Effector CD8-positive, alpha-beta T cell (primary cell): Measurements from ENCODE around the gene NCOA1.
"Not testable (repeated sequence)": the region's sequence is repeated elsewhere in the genome, so short reads cannot be mapped to it uniquely, and the experiment has no call there.

Experiments used
- DNase-seq: peaks from one replicate; lab custom pipeline; 2025; lab: John Stamatoyannopoulos, UW

NCOA1 gene

DNA sequence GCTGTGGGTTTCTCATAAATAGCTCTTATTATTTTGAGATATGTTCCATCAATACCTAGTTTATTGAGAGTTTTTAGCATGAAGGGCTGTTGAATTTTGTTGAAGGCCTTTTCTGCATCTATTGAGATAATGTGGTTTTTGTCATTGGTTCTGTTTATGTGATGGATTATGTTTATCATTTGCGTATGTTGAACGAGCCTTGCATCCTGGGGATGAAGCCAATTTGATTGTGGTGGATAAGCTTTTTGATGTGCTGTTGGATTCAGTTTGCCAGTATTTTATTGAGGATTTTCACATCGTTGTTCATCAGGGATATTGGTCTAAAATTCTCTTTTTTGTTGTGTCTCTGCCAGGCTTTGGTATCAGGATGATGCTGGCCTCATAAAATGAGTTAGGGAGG lies 42.5 kb downstream of the NCOA1 start:
- not testable (repeated sequence) for DNase-seq

DNA sequence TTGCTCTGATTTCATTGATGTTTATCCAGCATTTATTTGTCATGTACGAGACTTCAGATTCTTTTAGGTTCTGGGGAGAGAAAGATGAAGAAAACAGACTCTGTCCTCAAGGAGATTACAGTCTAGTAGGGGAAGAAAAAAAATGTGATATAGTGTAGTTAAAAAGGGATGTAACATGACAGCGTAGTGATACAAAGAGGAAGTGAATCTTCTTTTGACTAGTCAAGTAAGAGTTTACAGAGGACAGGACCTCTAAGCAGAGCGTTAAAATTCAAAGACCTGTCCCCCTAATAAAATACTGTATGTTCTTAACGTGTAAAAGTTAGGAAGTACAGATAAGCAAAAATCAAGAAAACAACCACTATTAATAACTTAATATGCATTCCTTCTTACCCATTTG lies 47.7 kb downstream of the NCOA1 start:
- DNase-seq = no peak

DNA sequence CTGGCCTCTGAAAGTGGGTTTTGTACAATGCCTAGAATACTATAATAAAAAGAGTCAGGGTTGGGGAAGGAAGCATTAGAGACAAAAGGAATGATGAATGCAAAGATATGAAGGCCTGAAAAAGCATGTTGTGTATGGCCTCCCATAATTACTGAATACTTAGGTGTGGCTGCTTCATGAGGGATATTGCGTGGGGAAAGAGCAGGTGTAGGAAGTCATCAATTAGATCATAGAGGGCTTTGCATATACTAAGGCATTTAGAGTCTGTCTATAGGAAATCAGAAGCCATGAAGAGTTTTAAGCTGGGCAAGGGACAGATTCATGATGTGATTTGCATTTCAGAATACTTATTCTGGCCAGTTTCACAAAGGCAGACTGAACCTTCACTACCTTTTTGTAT lies 48.2 kb downstream of the NCOA1 start:
- DNase-seq = no peak

DNA sequence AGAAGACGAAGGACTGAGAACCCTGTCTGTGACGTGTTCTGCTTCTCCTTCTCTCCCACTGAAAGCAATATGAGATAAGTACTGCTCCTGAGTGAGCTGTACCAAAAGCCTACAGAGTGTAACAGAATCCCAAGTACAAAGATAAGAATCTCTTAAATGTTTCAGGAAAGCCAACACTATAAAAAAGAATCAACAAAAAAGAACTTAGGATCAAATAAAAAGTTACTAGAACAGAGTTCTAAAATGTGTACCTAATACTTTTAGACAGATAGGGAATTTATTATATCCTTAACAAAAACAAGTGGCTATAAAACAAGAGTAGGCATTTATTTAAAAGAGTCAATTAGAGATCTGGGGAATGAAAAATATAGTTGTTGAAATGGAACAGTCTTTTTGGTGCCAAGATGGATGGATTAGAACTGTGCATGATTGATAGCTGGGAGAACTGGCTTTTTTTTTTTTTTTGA lies 49.0 kb downstream of the NCOA1 start:
- no peak for DNase-seq

DNA sequence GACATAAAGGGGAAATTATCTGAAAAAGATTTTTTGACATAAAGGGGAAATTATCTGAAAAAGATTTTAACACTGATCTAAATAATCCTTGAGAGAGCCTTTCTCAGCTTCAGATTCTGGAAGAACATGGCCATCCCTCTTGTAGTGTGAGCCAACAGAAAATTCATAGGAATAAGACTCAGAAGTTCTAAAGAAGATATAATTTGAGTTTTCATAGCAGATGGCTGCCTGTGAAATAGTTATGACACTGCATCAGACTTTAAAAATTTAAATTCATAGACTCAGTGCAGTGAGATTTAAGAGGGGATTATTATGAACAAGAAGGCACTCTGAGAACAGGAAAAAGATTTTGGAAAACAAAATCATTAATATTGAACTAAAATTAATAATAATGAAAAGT lies 50.6 kb downstream of the NCOA1 start:
- DNase-seq = no peak

DNA sequence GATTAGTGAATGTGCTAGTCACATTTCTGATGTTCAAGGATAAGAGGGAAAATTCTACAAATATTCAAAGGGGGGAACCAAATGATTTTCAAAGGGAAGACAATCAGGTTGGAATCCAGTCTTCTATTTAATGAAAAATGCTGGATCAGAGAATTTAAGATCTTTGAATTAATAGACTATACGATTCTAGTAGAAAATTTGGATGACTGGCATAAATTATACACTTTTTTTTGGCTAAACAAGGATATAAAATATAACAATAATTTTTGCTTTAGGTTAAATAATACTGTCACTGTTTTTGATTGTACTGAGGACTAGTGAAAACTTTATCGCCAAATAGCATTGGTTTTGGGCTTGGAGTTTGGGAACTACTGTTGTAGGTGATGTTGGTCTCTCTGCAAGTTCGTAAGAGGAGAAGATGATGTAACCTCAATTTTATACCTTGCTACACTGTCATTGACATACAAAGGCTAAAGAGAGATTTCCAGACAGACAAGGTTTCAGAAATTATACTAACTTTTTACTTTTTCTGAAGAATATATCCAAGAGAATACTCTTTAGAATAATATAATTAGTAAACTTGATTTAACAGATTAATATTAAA lies 51.3 kb downstream of the NCOA1 start:
- DNase-seq = no peak

DNA sequence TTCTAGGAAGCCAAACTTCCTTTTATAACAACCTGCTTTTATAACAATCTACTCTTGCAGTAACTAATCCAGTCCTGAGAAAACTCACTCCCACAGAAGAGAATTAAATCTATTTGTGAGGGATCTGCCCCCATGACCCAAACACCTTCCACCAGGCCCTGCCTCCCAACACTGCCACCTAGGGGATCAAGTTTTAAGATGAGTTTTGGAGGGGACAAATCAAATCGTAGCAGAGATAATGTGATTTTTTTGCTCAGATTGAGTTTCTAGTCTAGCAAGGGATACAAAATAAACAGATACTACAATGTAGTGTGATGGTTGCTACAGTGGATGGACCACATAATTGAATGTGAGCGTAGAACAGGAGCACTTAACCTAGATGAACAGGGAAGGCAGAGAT lies 52.2 kb downstream of the NCOA1 start:
- no peak for DNase-seq

DNA sequence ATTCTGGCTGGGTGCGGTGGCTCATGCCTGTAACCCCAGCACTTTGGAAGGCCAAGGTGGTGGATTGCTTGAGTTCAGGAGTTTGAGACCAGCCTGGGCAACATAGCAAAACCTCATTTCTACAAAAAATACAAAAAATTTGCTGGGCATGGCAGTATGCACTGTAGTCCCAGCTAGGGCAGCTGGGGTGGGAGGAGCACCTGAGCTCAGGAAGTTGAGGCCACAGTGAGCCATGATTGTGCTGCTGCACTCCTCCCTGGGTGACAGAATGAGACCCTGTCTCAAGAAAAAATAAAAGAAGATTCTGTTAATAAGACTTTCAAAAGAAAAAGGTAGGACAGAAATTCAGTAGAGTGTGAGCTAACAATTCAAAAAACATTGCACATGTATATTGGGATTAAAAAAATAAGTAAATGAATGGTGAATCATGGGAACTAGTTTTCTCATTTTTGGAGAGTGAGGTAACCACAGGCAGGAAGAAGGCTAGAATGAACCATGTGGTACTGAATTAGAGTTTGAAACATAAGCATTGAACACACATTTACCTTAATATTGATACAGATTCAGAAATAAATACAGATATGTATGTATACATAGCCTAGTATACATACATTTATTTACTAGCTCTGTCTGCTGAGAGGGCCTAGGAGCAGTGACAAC lies 53.5 kb downstream of the NCOA1 start:
- no peak for DNase-seq

DNA sequence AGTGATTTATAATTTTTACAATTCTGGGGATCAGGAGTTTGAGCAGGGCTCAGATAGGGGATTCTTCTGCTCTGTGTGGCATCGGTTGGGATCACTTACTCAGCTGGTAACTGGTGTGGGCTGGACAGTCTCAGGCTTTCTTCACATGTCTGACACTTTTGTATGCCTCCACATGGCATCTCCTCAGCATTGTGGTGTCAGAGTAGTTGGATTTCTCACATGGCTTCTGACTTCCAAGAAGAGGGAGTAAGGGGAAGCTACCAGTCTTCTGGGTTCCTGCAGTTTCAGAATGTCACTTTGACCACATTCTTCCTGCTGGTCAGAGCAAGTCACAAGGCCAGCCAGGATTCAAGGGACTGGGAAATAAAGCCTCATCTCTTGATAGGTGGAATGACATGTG lies 55.6 kb downstream of the NCOA1 start:
- no peak for DNase-seq

DNA sequence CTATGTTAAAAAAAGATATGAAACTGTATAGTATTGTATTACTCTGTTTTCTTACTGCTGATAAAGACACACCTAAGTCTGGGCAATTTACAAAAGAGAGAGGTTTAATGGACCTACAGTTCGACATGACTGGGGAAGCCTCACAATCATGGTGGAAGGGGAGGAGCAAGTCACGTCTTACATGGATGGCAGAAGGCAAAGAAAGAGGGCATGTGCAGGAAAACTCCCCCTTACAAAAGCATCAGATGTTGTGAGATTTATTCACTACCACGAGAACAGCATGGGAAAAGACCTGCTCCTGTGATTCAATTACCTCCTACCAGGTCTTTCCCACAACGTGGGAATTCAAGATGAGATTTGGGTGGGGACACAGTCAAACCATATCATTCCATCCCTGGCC lies 57.0 kb downstream of the NCOA1 start:
- DNase-seq = no peak

DNA sequence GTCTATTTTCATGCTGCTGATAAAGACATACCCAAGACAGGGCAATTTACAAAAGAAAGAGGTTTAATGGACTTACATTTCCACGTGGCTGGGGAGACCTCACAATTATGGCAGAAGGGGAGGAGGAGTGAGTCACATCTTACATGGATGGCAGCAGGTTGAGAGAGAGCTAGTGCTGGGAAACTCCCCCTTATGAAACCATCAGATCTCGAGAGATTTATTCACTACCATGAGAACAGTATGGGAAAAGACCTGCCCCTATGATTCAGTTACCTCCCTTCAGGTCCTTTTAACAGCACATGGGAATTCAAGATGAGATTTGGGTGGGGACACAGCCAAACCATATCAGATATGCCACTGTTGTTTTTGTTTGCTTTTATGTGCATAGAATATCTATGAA lies 59.2 kb downstream of the NCOA1 start:
- not testable (repeated sequence) for DNase-seq

DNA sequence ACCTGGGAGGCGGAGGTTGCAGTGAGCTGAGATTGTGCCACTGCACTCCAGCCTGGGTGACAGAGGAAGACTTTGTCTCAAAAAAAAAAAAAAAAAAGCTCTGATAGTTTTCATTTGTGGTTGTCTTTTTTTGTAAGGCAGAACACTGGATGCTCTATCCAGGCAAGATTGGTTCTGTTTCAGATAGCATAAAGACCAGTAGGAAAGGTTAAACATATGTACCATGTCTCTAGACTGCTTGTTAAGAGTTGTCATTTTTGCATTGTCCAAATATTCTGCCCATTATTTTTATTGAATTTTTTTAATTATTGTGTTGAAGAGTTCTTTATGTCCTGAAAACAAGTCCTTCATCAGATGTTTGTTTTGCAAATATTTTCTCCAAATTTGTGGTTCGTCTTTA lies 60.0 kb downstream of the NCOA1 start:
- DNase-seq = no peak

DNA sequence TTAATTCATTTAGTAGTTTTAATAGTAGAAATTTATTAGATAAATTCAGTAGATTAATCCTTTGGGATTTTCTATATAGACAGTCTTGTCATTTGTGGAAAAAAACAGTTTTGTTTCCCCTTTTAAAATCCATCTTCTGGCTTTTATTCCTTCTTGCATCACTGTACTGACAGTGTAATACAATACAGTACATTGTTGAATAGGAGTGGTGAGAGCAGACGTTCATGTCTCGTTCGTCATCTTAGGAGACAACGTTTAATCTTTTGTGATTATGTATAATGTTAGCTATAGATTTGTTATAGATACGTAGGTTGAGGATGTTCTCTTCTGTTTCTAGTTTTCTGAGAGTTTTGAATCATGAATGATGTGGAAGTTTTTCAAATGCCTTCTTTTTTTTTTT lies 61.8 kb downstream of the NCOA1 start:
- no peak for DNase-seq

DNA sequence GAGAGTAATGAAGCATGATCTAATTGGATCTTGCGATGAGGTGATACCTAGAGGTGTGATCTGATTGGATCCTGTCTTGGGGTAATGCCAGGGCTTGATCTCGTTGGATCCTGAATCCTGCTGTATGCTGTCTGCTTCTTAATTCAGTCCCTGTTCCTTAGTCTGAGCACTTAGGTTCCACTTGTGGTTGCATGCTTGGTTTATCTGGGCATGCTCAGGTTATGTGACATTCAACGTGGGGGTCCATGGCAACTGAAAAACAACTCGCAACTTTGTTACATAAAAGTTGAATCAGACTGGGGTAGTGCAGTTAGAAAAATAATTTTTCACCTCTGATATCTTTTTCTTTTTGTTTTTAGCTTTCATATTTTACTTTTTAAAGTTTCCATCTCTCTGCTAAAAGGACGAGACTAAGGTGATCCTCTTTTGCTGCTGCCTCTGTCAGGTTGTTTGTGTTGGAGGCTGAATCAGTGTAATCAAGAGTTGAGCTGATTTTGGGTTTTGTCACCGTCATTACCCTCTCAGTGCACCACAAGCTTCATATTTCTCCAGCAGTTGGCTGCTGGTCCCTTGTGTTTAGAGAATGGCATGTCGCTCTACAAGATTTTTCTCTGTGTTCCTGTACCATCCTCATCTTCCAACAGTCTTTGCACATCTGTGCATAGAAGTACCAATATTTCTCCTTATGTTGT lies 67.9 kb downstream of the NCOA1 start:
- no peak for DNase-seq

DNA sequence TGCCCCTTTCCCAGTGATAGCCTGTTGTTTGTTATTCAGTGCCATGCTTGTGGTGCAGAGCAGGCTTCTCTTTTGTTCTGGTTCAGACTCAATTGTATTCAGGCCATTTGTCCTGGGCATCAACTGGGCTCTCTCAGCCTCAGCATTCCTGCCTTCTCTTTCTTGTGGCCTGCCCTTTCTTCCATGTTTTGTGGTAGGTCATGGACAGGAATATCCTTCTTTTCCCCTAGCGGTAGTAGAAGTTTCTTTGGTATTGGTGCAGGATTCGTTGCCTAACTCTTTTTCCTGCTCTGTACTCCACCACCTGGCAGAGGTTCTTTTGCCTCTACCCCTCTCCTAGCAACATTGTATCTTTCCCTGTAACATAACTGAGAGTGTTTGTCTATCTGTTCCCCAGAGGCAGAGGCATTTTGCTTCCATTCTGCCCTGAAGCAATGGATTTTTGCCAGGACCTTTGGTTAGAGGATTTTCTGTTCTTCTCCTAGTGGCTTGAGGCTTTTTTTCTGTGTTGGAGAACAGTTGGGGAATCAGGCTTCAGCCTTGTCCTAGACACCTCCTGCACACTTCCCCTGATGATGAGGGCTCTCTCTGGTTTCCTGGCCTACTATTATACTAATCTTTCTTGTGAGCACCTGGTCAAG lies 68.5 kb downstream of the NCOA1 start:
- no peak for DNase-seq

DNA sequence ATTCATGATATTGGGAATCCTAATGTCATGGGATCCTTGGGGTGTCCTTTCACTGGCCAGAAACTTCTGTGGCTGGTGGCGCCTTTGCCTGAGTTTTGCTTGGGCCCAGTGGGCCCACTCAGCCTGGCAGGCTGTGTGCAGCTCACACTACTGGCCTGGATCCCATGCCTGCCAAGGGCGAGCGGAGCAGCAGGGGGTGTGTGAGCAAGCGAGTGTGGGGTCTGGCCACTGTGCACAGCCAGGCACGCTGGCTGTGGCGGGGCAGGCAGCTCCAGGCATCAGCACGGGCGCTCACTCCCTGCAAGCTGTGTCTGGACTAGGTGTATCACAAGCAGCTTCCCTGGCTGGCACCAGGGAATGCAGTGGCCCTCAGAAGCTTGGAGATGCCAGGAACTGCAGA lies 74.5 kb downstream of the NCOA1 start:
- DNase-seq = no peak

DNA sequence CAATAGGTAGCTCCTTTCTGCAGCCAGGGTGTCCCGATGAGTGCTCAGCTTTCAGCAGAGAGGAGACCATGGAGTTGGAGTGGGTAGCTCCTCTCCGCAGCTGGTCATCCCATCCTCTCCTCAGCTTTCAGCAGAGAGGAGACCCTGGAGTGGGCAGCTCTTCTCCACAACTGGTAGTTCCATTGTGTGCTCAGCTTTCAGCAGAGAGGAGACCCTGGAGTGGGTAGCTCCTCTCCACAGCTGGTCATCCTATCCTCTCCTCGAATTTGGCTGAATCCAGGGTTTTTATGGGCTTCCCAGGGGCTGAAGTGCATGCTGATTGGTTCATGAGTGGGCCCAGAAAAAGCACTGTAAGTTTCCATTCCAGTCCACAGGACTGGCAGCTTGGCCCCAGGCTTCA lies 75.2 kb downstream of the NCOA1 start:
- DNase-seq = no peak

DNA sequence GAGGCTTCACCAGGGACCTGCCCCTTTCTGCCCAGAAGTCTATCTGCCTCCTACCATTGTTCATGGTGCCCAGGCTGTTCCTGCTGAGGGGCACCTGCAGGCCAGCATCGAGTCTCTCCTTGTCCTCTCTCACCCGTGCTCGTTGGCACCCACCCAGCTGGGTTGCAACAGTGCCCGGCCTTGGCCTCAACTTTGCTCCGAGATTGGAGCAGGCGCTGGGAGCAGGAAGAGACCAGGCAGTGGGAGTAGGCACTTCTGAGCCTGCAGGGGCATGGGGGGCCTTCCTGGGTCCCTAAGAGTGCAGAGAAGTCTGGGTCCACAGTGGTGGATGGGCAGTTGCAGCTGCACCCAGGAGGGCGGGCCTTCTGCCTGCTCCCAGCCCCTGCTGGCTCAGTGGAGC lies 75.6 kb downstream of the NCOA1 start:
- no peak for DNase-seq

DNA sequence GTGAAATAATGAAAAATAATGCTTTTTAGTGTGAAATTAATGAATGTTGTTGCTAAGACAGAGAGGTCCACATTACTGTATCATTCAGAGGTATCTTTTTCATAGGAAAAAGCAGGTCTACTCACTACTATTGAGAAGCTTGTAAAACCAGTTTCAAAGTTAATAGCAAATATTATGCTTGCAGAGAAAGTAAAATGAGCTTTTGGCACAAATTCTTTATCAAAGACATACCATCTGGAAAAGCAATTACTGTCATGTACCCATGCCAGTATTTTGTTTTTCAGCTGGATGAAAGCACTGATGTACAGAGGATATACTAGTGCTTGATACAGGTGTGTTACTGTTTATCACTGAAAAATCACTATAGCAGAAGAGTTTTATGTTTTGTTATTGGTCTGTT lies 77.5 kb downstream of the NCOA1 start:
- no peak for DNase-seq

DNA sequence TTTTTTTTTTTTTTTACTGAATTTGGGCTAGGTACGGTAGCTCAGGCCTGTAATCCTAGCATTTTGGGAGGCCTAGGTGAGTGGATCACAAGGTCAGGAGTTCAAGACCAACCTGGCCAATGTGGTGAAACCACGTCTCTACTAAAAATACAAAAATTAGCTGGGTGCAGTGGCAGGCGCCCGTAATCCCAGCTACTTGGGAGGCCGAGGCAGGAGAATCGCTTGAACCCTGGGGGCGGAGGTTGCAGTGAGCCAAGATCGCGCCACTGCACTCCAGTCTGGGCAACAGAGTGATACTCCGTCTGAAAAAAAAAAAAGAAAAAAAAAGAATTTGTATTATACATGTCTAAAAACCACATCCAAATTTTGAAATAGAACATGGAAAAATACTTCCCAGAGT lies 78.5 kb downstream of the NCOA1 start:
- not testable (repeated sequence) for DNase-seq

DNA sequence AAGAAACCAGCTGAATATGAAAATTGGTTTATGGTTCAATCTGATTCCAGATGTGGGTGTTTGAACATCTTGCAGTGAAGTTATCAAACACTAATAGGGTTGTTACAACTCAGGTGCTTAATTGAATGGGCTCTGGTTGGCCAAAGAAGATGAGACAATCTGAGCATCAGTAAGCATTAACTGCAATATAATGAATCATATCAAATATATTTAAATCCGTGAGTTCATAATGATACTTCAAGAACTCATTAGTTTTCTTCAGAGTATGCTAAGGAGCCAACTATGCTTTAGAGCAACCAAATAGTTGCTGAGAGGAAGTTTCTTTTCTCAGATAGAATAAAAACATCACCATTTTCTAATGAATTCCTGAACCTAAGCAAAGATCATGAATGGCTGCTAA lies 79.2 kb downstream of the NCOA1 start:
- DNase-seq = no peak

DNA sequence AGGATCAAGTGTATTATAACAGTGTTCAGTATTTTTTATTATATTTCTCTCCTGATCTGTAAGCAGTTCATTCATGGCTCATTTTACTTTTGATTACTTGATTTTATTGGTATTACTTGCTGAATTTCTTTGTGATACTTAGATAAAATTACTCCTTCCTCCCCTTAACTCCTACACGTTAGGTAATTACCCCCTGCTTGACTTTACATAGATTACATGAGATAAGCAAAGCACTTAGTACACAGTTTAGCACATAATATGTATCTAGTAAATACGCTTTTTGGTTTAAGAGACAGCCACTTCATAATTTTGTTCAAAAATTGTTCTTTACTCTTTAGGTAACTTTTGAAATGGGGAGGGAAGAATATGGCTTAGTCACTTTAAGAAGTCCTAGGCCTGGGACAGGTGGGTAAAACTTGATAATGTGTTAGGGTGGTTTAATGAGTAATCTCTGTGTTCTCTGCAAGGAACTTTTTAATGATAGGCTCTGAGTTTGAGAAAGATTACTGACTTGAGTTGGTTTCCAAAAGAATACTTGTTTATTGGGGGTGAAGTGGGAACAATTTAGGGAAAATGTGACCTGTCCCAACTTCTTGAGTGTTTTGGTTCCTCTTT lies 80.9 kb downstream of the NCOA1 start:
- no peak for DNase-seq

DNA sequence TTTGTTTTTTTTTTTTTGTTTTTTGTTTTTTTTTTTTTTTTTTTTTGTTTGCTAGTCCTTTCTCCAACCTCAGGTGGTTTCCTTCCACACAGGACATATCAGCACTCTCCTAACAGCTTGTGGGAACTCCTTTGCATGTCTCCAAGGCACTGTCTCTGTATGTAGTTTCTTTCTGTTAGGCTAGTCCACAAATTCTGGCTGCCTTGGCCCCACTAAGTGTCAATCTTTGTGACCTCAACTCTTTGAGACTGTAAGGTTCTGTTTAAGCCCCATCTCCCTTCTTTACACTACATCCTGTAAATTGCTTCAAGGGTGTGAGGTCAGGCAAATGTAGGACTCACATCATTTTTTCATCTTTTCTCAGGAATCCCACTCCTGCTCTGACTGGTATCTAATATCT lies 85.1 kb downstream of the NCOA1 start:
- DNase-seq = no peak
